Activated gamma-delta T cell treated with anti-CD3 and anti-CD28 coated beads, Interleukin-2, amount 50 U/mL, for 16 hours (primary cell): ENCODE results near the gene CHAF1B.
"Not testable (repeated sequence)": the region's sequence is repeated elsewhere in the genome, so short reads cannot be mapped to it uniquely, and the experiment has no call there.

Source experiments
- DNase-seq: peaks from one replicate; pipeline ENCODE4 v3.0.0-alpha.2; 2020; ENCODE audit warnings: low read depth

CHAF1B gene

DNA sequence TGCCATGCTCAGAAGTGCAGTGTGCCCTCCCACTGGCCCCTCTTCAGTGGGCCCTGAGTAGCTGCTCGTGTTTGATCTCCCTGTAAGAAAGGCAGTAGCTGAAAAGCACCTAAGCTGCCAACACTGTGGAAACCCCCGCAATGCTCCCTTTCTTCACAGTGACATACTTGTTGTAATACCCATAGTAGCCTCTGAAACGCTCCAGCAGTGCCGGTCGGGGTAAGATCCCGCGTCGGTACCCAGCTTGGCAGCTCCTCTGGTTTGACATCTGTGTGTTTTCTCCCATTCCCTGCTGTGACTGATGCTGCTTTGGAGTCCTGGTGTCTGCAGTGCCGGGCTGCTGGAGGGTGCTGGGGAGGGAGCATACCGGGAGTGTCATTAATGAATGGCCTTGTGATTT, 3.6 kb downstream of the CHAF1B start:
- DNase-seq = no peak

GRCh38 chr21:36391649-36392048, 6.5 kb downstream of the CHAF1B start:
- not testable (repeated sequence) for DNase-seq

GRCh38 chr21:36395353-36396111, 10.3 kb downstream of the CHAF1B start:
- DNase-seq = no peak

DNA sequence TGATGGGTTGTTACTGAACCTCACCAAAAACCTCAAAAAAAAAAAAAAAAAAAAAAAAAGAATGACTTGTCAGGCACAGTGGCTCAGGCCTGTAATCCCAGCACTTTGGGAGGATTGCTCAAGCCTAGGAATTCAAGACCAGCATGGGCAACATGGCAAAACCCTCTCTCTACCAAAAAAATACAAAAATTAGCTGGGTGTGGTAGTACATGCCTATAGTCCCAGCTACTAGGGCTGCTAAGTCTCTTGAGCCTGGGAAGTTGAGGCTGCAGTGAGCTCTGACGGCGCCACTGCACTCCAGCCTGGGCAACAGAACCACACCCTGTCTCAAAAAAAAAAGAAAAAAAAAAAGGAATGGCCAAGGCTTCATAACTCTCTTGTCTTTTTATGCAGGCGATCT, 11.1 kb downstream of the CHAF1B start:
- no peak for DNase-seq

- no peak for DNase-seq
These were observed 11.8 kb downstream of the CHAF1B start for GRCh38 chr21:36396971-36397370.

GRCh38 chr21:36397606-36398005, 12.4 kb downstream of the CHAF1B start:
- no peak for DNase-seq

DNA sequence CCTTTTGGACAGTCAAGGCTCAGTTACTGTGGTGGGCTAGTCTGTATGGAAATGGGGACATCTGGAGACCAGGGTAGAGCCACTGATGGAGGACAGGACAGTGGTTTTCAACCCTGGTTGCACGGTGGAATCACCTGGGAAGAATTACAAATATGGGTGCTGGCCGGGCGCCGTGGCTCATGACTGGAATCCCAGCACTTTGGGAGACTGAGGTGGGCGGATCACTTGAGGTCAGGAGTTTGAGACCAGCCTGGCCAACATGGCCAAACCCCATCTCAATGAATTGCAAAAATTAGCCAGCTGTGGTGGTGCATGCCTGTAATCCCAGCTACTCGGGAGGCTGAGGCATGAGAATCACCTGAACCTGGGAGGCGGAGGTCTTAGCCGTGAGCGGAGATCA, 14.5 kb downstream of the CHAF1B start:
- not testable (repeated sequence) for DNase-seq

GRCh38 chr21:36400719-36401118, 15.5 kb downstream of the CHAF1B start:
- DNase-seq = no peak

DNA sequence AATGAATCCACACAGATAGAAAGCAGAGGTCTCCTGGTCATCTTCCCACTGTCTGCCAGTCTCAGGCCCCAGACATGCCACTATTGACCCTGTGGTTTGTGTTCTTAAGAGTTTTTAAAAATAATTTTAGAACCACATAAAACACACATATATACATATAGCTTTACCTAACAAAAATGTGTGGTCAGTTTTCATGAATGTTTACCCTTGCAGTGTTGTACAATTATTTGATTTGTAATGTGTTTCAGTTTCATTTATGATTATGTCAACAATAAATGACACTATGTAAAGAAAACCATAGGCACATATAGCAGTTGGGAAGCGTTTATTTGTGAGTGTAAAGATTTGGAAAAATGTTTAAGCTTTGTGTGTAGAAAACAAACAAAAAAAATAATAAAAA, 17.1 kb downstream of the CHAF1B start:
- no peak for DNase-seq

- no peak for DNase-seq
These were observed 18.5 kb downstream of the CHAF1B start for GRCh38 chr21:36403713-36404112.

GRCh38 chr21:36408568-36408967, 23.4 kb downstream of the CHAF1B start:
- no peak for DNase-seq

GRCh38 chr21:36411301-36411700, 26.1 kb downstream of the CHAF1B start:
- DNase-seq = no peak

DNA sequence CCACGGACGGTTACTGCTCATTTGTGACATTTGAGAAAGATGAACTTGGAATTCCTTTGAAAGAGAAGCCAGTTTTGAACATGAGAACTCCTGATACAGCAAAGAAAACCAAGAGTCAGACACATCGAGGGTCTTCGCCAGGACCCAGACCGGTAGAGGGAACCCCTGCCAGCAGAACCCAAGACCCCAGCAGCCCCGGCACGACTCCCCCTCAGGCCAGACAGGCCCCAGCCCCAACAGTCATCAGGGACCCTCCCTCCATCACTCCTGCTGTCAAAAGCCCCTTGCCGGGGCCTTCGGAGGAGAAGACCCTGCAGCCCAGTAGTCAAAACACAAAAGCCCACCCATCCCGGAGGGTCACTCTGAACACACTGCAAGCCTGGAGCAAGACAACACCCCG, 27.7 kb downstream of the CHAF1B start:
- DNase-seq = no peak

DNA sequence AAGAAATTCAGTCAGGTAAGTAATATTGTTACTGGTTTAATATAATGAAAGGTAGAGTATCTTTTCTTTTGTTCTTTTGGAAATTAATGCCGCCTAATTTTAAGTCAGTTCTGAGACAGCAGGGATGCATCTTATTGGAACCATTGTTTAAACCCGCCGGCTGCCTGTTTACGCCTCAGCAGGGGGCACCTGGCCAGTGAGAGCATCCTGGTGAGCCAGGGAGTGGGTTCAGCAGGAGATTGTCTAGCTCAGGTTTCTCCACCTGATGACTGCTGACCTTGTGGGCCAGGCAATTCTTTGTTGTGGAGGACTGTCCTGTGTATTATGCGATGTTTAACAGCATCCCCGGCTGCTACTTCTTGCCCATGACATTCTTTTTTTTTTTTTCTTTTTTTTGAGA, 30.2 kb downstream of the CHAF1B start:
- DNase-seq = no peak

GRCh38 chr21:36419241-36419640, 34.0 kb downstream of the CHAF1B start:
- DNase-seq = no peak

DNA sequence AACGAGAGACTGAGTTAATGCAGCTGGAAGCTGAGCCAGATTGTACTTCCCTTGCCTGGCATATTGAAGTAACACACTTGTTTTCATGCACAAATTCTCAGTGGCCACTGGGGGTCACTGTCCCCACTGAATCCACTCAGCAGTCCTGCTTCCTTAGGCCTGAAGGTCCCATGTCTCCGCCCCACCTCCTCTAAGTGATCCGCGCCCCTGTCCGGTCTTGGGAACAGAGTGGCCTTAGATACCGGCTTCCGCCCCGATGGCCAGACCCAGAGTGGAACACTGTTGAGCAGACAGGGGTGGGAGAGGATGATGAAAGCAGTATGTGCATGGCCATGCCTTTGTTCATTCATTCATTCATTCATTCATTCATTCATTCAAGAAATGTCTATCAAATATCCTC, 34.8 kb downstream of the CHAF1B start:
- no peak for DNase-seq

- no peak for DNase-seq
These were observed 35.6 kb downstream of the CHAF1B start for GRCh38 chr21:36420571-36421339.

GRCh38 chr21:36422279-36423098, 37.3 kb downstream of the CHAF1B start:
- no peak for DNase-seq

- DNase-seq = no peak
These were observed 38.7 kb downstream of the CHAF1B start for GRCh38 chr21:36423771-36424433.

- no peak for DNase-seq
These were observed 39.4 kb downstream of the CHAF1B start for GRCh38 chr21:36424592-36424991.

DNA sequence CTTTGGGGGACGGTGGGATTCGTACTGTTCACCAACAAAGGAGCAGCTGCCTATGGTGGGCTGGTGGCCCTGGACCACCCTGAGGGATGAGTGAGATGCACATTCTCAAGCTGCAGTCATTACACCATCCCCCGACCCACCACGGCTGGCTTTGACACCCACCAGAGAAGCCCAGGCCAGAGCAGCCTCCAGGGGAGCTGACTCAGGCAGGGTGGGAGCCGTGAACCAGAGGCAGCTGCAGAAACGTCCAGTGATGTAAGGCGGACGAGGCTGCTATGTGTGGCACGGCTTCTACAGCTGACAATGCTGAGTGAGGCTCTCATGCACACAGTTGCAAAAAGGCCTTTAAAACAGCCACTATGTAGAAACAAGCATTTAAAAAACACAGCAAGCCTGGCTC, 40.1 kb downstream of the CHAF1B start:
- DNase-seq = no peak

DNA sequence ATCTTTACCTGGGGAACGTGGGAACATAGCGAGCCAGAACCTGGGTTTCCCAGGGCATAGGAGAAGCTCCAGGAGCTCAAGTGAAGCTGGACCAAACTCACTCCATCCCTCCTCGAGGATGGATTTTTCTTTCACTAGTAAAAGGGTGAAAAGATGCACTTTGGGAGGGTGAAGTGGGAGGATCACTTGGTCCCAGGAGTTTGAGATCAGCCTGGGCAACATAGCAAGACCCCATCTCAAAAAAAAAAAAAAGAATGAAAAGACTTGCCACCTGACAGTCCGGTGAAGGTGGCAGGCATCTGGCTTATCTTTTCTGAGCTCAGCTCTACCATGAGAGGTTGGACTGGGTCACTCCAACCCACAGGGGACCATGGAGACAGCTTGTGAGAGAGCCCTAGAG, 42.3 kb downstream of the CHAF1B start:
- no peak for DNase-seq
